Stimulated activated CD8-positive, alpha-beta memory T cell treated with anti-CD3 and anti-CD28 coated beads, Interleukin-4, amount 100 ng/mL, for 24 hours (primary cell): ENCODE results near the gene KIF5A.
A peak's percentile ranks its signal among the peaks of the same experiment; 100 is the strongest.
"Not testable (repeated sequence)": the region's sequence is repeated elsewhere in the genome, so short reads cannot be mapped to it uniquely, and the experiment has no call there.

ENCODE experiments used
- DNase-seq: peaks from one replicate; pipeline ENCODE4 v3.0.0-alpha.2; 2020; ENCODE audit warnings: low read depth

Gene KIF5A

GRCh38 chr12:57584050-57584449 lies 34.2 kb downstream of the KIF5A start:
- DNase-seq: no peak

- no peak for DNase-seq
Measured at GRCh38 chr12:57584690-57585089, 34.8 kb downstream of the KIF5A start.

GRCh38 chr12:57585156-57585555 lies 35.3 kb downstream of the KIF5A start:
- DNase-seq: no peak

DNA sequence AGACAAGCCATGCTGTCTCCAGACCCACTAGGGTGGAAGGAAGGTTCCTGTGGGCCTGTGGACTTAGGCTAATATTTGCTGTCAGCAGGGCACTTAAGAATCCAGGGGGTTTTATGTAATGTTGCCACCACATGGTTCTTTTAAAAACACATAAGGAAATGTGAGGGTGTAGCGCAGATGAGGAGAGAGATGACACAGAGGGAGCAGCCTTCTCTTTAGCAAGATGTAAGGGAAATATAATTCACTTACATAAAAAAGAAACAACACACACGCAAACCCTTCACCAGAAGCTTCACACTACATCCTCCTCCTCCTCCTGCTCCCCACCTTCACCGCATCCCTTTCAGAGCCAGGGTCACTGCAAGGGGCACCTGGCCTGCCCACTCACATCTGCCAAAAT lies 36.3 kb downstream of the KIF5A start:
- no peak for DNase-seq

DNA sequence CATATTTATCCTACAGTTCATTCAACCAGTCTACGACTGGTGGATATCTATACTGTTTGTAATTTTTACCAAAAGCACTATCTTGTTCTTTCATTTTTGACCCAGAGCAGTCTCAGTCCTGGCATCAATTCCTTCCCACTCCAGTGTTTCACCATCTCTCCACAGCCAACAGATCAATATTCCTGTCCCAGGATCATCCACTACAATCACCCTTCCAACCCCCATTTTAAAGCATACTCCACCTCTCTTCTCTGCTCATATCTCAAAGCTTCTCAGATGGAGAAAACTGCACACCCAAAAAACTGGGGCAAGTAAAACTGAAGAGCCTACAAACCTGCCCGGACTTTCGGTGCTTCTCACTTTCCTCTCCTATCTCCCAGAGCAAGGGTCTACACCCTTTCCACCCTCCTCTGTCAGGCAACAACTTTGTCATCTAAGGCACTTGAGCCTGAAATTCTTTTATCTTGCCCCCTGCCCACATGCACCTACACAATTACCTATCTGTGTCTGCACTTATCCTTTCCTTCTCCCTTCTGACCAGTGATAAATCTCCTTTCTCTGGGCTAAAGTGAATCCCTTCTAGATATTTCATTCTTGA lies 37.1 kb downstream of the KIF5A start:
- no peak for DNase-seq

DNA sequence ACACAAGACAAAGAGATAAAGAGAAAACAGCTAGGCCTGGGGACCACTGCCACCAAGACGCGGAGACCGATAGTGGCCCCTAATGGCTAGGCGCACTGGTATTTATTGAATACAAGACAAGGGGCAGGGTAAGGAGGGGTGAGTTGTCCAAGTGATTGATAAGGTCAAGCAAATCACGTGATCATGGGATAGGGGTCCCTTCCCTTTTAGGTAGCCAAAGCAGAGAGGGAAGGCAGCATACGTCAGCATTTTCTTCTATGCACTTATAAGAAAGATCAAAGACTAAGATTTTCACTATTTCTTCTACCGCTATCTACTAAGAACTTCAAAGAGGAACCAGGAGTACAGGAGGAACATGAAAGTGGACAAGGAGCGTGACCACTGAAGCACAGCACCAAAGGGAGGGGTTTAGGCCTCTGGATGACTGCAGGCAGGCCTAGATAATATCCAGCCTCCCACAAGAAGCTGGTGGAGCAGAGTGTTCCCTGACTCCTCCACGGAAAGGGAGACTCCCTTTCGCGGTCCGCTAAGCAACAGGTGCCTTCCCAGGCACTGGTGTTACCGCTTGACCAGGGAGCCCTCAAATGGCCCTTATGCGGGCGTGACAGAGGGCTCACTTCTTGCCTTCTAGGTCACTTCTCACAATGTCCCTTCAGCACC lies 39.2 kb downstream of the KIF5A start:
- DNase-seq: not testable (repeated sequence)

DNA sequence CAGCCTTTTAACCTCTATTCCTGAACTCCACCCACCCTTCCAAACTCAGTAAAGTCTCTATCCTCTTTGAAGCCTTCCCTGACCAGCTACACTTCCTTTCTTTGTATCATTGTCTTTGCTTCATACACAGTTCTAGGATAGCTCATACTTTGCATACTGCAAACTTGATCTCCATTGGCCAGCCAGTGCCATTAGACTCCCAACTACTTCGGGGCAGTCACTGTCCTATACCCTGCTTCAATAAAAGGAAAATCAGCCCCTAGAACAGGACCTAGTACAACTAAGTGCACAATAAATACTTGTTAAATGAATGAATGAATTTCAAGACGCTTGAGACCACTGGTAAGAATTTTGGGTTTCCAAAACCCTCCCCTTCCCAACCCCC lies 40.6 kb downstream of the KIF5A start:
- DNase-seq: no peak

DNA sequence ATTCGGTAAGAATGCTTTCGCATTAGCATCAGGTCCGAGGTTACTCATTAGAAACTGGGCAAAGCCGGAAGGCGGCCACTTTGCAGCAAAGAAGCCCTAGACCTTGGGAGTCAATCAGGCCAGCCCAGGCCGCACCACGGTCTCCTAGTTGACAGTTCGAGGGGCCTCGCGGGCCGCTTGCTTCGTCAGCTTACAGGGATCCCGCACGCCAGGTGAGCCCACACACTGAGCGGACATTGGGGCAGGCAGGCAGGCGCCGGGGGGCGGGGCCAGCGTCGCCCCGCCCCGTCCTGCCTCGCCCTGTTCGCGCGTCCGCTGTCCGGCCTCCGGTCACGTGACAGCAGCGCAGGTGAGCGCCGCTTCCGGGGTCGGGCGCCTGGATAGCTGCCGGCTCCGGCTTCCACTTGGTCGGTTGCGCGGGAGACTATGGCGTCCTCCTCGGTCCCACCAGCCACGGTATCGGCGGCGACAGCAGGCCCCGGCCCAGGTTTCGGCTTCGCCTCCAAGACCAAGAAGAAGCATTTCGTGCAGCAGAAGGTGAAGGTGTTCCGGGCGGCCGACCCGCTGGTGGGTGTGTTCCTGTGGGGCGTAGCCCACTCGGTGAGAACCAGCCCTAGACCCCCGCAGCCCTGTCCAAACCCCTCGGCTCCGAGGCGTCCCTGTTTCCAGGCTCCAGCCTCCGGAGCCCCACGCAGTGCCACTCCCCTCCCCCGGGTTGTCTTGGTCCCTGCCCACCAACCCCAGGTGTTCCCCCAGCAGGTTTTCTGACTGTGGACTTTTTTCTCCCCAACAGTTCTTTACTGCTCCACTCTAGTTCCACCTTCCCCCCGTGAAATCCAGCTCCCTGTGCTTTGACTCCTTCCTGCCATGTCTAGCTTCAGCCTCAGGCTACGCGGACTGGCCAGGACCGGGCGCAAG lies 41.3 kb downstream of the KIF5A start, which contains the start of gene PIP4K2C:
PIP4K2C (plus strand) TSS at position 329 of the 918 bp plus-strand sequence; CDS start at position 427, 98 bp downstream.
- DNase-seq: peak; percentile 70

DNA sequence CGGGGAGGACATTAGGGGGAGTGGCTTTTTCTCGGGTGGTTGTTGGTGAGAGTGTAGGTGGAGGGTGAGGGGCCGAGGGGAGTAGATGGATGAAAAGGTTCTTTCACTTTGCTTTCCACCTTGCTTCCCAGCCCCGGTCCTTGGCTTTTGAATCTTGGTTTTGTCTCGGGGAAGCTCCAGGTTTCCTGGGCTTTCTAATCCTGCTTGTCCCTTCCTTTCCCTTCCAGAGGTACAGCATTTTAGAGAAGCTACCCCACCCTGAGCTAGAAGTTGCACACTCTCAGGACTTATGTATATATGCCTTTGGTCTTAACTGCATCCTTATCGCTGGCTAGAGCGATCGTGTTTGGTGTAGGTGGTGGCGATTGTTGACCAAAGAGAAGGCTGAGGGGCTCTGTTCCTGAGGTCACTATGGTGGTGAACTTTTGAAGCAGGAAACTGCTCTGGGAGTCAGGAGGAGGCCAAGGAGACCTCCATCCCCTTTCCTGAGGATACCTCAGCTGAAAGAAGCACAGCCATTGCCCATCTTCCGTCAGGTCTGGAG lies 42.0 kb downstream of the KIF5A start:
- no peak for DNase-seq

GRCh38 chr12:57592551-57593165 lies 42.8 kb downstream of the KIF5A start:
- DNase-seq: no peak

DNA sequence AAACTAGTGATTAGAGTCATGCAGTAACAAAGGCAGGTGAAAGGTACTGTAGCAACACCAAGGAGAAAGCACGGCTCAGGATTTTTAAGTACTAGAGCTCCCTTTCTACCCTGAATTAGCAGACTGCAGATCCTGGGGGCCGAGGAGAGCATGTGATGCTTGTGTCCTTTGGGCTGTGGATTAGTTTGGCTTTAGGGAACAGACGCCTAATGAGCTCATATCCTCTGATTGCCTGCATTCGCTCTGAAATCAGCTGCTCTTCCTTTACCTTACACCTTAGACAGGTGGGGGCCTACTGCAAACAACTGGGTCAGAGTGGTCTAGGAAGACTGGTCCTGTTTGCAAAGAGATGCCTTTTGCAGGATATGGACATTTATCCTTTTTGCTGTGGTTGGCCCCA lies 43.3 kb downstream of the KIF5A start:
- DNase-seq: no peak

- DNase-seq: no peak
Measured at GRCh38 chr12:57600395-57600794, 50.6 kb downstream of the KIF5A start.

GRCh38 chr12:57602544-57602943 lies 52.7 kb downstream of the KIF5A start:
- DNase-seq: no peak

- DNase-seq: no peak
Measured at GRCh38 chr12:57603324-57603723, 53.5 kb downstream of the KIF5A start.

DNA sequence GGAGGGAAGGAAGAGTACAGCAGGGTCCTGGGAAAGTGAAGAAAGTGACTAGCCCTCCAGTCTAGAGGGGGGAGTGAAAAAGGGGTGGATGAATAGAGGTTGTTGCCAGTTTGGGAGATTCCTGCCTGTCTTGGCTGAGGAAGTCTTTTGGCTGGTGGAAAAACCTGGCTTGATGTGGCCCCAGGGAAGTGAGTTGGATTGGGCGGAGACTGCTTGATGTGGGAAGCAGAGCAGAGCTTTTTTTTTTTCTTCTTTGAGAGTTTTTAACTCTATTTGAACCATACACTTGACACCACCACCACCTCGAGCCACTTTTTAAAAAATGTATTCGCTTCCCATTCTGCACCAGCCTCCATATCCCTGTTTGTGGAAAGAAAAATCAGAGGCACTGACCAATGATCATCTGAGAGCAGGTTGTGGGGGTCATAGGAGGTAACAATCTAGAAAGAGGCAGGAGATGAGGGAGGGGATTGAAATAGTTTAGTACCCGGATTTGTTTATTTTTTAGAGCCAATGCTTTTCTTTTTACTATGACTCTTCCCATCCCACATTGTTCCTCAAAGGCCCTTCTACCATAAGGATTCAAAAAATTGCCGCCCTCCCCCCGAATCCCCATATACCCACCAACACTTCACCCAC lies 54.1 kb downstream of the KIF5A start:
- DNase-seq: no peak

DNA sequence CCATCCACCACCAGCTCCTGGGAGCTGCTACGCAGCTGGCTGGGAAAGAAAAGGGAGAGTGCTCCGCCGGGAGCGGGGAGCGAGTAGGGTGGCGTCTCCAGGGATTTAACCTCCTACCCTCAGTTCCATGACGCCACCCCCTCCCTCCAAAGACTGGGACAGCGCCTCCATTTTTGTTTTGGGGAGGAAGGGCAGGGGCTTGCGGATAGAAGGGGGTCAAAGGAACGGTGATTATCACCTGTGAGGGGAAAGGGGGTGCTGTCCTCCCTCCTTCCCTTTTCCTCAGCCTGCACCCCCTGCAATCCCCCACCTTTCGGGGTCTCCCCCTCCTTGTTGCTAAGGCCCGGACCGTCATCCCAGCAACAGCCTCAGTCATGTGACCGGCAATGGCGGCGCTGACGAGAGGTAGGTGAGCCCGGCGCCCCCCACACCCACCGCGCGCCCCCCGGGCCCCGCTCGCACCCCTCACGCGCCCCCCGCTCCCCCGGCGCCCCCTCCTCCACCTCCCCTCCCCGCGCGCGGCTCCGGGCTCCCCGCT lies 54.7 kb downstream of the KIF5A start, which contains the start of gene DTX3:
DTX3 (plus strand) TSS at position 371 of the 538 bp plus-strand sequence. CDS start 1,694 bp downstream, outside the sequence.
- no peak for DNase-seq

DNA sequence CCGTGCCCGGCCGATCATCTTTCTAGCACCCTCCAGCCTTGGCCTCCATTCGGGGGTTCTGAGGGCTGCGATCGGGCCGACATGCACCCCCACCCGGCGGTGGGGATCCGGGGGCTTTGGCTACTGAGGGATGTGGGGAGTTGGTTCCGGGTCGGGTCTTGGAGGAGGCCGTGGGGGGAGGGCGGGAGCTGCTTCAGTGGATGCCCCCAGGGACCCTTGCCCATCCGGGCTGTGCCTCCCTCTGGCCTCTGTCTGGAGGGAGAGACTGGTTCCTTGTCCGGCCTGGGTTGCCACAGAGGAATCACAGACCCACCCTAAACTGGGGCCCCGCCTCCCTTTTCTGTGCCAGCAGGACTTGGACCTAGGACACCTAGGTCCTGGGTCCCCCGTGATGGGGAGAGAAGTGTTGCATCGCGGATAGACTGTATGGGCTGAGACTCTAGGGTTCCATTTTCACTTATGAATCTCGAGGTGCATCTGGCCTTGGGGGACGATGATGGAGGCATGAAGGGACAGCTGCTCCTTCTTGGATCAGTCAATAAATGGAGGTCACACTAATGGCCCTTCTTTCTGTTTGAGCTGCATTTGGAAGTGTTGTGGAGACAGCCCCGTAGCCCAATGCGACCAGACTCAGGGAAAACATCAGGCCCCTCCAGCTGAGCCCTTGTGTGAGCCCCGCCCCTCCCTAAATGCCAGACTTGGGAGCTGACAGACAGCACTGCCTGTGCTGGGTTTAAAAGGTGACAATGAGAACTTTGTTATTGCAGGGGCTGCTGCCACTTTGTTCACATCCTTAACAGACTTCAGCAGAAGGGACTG lies 55.4 kb downstream of the KIF5A start:
- DNase-seq: no peak

GRCh38 chr12:57605811-57606311 lies 56.0 kb downstream of the KIF5A start:
- DNase-seq: no peak

GRCh38 chr12:57606399-57606798 lies 56.6 kb downstream of the KIF5A start:
- DNase-seq: no peak

DNA sequence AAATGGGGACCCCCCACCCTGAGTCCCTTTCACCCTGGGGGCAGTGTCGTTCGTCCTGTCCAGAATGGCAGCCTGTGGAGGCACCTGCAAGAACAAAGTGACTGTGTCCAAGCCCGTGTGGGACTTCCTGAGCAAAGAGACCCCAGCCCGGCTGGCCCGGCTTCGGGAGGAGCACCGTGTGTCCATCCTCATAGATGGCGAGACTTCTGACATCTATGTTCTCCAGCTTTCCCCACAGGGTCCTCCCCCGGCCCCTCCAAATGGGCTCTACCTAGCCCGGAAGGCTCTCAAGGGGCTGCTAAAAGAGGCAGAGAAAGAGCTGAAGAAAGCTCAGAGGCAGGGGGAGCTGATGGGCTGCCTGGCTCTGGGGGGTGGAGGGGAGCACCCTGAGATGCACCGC lies 57.0 kb downstream of the KIF5A start:
- DNase-seq: no peak
